Fibroblast of skin of right biceps (primary cell): Measurements from ENCODE around the gene SPATA9.

Experiments used
- DNase-seq: peaks from one replicate; pipeline ENCODE4 v3.0.0-alpha.2; 2013

SPATA9 gene

GRCh38 chr5:95615164-95615467 is 67.7 kb downstream of the SPATA9 start:
- DNase-seq: no peak

GRCh38 chr5:95613514-95613913 is 69.3 kb downstream of the SPATA9 start:
- DNase-seq: no peak

- DNase-seq: no peak
These were observed 71.4 kb downstream of the SPATA9 start for GRCh38 chr5:95611396-95611795.

- no peak for DNase-seq
These were observed 72.2 kb downstream of the SPATA9 start for GRCh38 chr5:95610546-95610945.

GRCh38 chr5:95609711-95610110 is 73.1 kb downstream of the SPATA9 start:
- DNase-seq: no peak
